Activated effector memory CD4-positive, alpha-beta T cell treated with anti-CD3 and anti-CD28 coated beads, Interleukin-2, amount 50 U/mL, for 16 hours (primary cell): ENCODE measurements around the gene MDH2.
"Not testable (repeated sequence)": the region's sequence is repeated elsewhere in the genome, so short reads cannot be mapped to it uniquely, and the experiment has no call there.

Experiments used
- DNase-seq: peaks from one replicate; pipeline ENCODE4 v3.0.0-alpha.2; 2020

Gene MDH2

DNA sequence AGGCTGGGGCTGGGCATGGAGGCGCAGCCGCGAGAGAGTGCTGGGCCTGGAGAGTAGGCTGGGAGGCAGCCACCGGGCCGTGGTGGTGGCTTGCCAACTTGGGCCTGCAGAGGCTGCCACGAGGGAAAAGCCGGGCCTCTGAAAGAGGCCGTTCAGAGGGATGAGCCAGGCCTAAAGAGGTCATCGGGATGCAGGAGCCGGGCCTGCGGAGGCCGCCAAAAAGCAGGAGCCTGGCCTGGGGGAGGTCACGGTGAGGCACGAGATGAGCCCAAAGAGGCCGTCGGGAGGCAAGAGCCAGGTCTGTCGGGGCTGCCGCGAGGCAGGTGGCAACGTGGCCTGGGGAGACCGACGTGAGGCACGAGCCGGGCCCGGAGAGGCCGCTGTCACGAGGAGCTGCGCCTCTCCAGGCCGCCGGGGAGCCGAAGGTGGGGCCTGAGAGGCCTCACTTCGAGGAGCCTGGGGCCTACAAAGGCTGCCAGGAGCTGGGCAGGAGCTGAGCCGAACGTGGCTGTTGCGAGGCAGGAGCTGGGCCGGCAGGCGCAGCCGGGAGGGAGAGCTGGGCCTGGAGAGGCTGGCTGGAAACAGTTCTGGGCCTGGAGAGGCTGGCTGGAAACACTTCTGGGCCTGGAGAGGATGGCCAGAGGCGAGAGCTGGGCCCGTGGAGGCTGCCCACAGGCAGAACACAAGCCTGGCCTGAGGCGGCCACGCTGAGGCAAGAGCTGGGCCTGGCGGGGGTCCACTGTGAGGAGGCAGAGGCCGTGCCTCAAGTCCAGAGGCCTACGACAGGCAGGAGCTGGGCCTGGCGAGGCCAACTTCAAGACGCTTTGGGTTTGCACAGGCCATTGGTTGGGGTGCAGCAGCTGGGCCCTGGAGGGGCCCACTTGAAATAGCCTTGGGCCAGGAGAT is 24.6 kb downstream of the MDH2 start:
- no peak for DNase-seq

- DNase-seq, result no peak
These were observed 25.6 kb downstream of the MDH2 start for GRCh38 chr7:76073335-76073990.

DNA sequence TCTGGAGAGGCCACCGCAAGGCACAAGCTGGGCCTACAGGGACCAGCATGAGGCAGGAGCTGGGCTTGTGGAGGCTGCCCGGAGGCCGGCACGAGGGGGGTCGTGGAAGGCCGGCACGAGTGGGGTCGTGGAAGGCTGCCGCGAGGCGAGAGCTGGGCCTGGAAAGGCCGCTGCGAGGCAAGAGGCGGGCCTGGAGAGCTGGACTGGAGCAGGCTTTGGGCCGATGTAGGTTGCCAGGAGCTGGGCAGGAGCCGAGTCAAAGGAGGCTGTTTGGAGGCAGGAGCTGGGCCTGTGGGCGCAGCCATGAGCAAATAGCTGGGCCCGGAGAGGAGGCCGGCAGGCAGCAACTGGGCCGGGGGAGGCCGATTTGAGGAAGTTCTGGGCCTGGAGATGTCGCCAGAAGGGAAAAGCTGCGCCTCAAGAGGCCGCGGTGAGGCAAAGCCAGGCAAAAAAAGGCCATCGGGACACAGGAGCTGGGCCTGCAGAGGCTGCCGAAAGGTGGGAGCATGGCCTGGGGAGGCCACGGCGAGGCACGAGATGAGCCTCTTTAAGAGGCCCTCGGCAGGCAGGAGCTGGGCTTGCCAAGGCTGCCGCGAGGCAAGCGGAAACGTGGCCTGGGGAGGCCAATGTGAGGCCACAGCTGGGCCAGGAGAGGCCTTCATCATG is 26.5 kb downstream of the MDH2 start:
- no peak for DNase-seq

- DNase-seq, result no peak
These were observed 27.1 kb downstream of the MDH2 start for GRCh38 chr7:76074972-76075370.

DNA sequence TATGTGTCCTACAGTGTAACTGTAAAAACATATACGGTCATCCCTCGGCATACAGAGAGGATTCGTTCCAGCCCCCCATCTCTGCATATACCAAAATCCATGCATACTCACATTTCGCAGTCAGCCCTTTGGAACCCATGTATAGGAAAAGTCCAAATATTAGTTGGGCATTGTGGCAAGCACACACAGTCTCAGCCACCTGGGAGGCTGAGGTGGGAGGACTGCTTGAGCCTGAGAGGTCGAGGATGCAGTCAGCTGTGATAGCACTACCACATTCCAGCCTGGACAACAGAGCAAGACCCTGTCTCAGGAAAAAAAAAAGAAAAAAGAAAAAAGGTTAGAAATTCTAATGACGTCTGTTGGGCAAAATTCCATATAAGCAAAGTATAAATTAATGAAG is 29.1 kb downstream of the MDH2 start:
- no peak for DNase-seq

DNA sequence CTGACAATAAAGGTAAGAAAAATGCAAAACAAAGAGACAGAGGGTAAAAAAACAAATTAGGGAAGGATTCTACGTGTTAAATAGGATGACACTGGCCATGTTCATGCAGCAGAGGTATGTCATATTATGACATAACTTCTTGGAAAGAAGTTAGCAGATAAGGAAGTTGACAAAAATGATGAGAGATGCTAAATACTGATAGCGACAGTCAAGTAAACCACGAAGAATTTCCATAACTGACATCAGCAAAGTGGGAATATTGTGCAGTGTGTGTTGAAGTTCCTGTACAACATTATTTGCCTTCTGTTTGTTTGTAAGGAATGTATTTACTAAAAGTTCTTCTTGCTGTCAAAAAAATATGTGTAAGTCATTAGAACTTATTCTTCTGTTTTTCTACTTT is 29.5 kb downstream of the MDH2 start:
- no peak for DNase-seq

GRCh38 chr7:76080204-76080603 is 32.3 kb downstream of the MDH2 start:
- DNase-seq, result no peak

DNA sequence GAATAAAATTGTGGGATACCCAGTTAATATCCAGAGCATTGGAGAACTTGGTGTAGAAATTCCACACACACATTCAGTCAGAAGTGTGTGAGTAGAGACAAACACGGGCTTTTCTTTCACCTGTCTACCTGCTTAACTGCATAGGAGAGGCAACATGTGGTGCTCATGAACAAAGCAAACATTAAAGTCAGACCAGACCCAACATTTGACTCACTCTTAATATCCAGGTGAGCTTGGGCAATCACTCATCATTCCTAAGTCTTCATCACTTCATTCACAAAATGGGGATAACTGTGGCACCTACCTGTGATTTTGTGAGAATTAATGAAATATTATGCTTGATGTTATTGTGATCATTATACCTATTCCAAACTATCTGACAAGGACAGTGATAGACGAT is 36.2 kb downstream of the MDH2 start:
- not testable (repeated sequence) for DNase-seq

GRCh38 chr7:76086070-76086469 is 38.2 kb downstream of the MDH2 start:
- no peak for DNase-seq

DNA sequence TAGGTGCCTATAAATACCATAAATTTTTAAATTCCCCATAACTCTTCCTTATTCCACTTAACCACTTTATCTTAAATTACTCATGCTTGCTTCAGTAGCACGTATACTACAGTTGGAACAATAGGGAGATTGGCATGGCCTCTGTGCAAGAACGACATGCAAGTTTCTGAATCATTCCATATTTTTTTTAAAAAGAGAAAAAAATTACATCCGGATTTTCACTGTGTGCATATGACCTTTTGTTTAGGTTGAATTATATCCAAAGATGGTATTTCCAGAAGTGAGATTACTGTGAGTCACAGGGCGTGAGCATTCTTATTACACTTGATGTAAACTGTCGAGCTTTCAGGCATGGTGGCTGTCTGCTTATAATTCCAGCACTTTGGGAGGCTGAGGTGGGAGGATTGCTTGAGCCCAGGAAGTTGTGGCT is 39.5 kb downstream of the MDH2 start:
- not testable (repeated sequence) for DNase-seq

DNA sequence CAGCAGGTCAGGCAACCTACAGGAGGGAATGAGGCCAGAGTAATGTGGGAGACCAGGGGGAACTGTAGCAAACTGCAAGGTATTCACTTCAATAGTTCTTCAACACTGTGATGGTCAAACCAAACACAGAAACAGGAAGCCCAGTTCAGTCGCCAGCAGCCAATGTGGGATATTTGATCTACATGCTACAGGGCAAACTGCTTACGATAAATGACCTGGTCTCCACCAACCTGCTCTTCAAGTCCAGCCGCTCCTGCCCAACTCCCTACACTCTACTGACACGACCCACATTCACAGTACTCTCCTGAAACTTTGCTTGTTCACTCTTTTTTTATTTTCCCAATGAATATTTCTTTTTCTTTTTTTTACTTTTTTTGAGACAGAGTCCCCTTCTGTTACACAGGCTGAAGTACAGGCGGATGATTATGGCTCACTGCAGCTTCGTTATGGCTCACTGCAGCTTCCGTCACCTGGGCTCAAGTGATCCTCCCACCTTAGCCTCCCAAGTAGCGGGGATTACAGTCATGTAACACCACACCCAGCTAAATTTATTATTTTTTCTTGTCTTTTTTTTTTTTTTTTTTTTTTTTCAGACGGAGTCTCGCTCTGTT is 42.1 kb downstream of the MDH2 start:
- DNase-seq, result no peak

- DNase-seq, result no peak
These were observed 43.6 kb downstream of the MDH2 start for GRCh38 chr7:76091506-76091905.

- not testable (repeated sequence) for DNase-seq
These were observed 45.6 kb downstream of the MDH2 start for GRCh38 chr7:76093531-76093930.

DNA sequence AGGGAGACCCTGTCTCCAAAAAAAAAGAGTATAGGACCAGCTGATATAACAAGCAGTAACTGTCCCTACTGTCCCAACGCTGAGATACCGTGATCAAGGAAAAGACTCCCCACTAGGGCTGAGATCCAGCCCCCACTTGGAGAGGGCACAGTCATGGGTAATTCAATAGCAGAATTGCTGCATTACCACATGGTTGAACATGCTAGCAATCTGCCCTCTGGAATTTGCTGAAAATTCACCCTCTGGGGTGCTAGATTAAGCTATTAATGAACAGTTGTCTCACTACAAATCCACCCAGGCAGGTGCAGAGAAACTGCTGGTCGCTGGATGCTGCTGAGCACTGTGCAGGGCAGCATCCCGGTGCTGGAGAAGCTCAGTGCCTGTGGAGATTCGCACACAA is 46.4 kb downstream of the MDH2 start:
- DNase-seq, result not testable (repeated sequence)

DNA sequence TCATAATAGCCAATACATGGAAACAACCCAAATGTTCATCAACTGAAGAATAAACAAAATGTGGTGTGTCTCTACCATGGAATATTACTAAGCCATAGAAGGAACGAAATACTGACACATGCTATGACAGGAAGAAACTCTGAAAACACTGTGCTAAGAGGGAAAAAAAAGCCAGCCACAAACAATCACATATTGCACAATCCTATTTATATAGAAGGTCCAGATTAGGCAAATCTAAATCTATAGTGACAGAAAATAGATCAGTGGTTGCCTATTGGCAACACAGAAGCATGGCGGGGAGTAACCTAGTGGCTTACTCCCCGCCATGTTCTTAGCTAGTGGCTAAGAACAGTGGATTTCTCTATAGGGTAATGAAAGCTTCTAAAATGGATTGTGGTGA is 48.0 kb downstream of the MDH2 start:
- DNase-seq, result no peak

DNA sequence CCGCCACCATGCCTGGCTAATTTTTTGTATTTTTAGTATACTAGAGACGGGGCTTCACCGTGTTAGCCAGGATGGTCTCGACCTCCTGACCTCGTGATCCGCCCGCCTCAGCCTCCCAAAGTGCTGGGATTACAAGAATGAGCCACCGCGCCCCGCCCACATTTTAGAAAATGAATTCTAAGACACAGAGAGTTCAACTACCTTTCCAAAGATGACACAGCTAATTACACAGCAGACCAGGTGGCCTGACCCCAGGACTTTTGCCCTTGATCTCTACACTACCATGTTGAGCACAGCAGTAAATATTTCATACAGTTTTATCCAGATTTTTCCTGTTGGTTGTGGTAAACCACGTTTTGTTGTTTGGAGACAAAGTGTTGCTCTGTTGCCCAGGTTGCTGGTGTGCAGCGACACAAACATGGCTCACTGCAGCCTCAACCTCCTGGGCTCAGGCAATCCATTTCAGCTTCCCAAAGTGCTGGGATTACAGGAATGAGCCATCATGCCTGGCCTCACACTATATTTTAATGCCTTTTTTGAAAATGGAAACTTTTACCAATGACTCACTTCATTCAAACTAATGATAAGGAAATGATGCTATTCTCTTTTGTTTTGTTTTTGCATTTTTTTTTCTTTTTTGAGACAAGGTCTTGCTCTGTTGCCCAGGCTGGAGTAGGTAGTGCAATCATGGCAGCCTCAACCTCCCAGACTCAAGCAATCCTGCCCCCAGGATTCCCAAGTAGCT is 54.0 kb downstream of the MDH2 start:
- not testable (repeated sequence) for DNase-seq

DNA sequence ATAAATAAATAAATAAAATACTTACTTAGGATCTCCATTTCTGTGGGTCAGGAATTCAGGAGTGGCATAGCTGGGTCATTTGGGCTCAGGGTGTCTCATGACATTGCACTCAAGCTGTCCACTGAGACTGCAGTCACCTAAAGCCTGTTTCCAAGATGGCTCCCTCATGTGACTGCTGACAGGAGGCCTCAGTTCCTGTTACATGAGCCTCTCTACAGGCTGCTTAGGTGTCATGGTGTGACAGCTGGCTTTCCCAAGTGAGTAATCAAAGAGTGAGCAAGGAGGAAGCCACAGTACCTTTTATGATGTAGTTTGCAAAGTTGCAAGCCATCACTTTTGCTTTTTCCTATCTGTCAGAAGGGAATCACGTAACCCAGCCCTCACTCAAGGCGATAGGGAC is 55.9 kb downstream of the MDH2 start:
- DNase-seq, result not testable (repeated sequence)

DNA sequence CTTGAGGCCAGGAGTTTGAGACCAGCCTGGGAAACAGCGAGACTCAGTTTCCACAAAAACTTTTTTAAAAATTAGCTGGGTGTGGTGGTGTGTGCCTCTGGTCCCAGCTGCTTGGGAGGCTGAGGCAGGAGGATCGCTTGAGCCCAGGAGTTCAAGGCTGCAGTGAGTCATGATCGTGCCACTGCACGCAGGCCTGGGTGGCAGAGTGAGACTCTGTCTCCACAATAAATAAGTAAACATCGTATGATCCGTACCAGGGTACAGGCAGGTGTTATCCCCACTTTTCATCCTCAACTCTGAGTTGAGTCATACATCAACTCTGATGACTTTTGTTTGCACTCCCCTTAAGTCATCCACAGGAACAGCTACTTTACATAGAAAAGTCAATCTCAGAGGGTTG is 58.2 kb downstream of the MDH2 start:
- not testable (repeated sequence) for DNase-seq

DNA sequence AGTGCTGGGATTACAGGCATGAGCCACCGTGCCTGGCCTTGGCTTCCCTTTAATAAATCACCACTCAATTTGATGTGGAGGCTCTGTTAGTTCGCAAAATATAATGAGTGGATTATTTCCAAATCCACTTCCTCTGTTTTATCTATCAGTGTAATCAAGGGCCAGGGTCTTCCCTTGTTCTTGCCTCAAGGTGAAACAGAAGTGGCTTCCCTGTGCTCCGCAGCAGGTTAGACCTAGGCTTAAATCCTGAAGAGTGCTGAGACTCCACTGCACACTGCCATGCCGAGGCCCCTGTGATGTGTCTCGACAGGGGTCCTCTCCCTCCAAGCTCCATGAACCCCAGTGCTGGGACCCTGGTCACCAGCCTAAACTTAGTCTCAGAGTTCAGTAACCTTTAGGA is 59.0 kb downstream of the MDH2 start:
- DNase-seq, result no peak

DNA sequence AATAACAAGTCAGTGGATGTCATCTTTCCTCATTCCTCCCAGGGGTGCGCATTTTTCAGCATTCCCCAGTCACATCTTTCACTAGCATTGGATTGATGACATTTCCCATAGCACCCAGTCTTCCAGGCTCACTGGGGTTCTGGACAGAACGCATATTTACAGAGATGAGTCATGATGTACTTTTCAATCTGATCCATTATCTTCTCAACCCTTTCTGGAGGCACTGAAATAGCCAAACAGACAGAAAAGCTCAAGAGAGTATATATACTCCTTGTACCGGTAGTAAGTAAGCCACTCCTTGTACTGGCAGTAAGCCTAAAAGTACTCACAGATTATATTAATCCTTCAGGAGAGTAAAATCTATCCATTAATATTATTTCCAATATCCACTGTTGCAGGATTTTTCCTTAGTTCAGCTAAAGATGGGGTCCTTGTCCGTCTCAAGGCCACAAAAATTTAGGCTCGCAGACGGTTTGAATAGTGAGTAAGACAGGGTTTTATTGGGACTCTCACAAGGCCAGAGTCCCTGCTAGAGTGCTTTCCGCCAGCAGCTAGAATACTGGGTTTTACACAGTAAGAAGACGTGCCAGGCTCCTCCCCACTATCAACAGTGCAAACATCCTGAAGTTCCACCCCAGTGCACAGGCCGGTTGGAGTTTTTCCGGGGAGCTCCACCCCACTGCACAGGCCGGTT is 60.8 kb downstream of the MDH2 start:
- DNase-seq, result no peak

DNA sequence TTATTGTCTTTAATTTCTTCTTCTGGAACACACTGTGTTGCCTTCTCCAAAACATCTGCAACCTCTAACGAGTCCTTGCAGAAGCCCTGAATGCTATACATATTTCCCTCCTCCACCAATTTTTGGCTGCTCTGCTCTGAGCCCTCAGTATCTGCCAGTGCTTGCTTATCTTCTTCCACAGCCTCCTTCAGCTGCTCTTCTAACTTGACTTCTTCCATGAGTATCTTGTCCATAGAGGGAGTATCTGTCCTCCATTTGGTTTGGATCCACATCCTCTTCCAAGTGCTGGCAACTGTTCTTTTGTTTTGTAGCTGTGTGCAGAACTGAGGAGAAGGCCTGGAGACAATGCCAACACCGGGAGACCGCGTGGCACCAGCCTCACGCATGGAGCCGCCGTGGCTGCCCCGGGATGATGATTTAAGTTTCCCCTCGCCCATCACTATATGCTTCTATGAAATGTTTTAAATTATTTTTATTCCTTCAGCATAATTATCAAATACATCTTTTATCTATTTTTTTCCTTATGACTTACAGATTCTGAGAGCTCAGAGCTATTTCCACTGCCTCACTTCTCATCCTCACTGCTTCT is 65.2 kb downstream of the MDH2 start:
- not testable (repeated sequence) for DNase-seq

DNA sequence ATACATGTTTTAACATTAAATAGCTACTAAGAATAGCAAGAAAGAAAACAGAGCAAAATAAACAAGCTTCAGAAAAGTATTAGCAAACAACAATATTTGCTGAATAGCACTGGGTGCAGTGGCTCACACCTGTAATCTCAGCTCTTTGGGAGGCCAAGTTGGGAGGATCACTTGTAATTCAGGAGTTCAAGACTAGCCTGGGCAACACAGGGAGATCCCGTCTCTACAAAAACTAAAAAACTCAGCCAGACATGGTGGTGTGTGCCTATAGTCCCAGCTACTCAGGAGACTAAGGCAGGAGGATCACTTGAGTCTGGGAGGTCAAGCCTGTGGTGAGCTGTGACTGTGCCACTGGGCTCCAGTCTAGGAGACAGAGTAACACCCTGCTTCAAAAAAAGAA is 66.8 kb downstream of the MDH2 start:
- not testable (repeated sequence) for DNase-seq
